ENCODE results near the gene ACVRL1.

The ACVRL1 gene

GRCh38 chr12:51938726-51939125 is 31.4 kb downstream of the ACVRL1 start:
- TF ChIP-seq CTCF (IDR thresholded peaks at IDR 0.05; ENCODE audit: low read depth, low read length, missing control alignments) = no peak

GRCh38 chr12:51941011-51941581 is 33.8 kb downstream of the ACVRL1 start:
- no peak for TF ChIP-seq CTCF (IDR thresholded peaks at IDR 0.05; ENCODE audit: low read depth, low read length, missing control alignments)
- peak; percentile 34 for DNase-seq (ENCODE audit: low read depth)
- in situ Hi-C loops (cut with HindIII; ENCODE audit: low sequenced_read_pairs) = no loop called here
- H3K4me3 ChIP-seq (ENCODE audit: low read depth, low read length) = no peak overlapping the region

More at GRCh38 chr12:51938726-51939125, 31.4 kb downstream of the ACVRL1 start:
- H3K4me3 ChIP-seq (ENCODE audit: low read depth, low read length) = no peak overlapping the region
- DNase-seq (ENCODE audit: low read depth) = no peak
- in situ Hi-C loops (cut with HindIII; ENCODE audit: low sequenced_read_pairs) = no loop called here

GRCh38 chr12:51941604-51942003 is 34.3 kb downstream of the ACVRL1 start:
- TF ChIP-seq CTCF (IDR thresholded peaks at IDR 0.05; ENCODE audit: low read depth, low read length, missing control alignments) = no peak
- in situ Hi-C loops (cut with HindIII; ENCODE audit: low sequenced_read_pairs) = no loop called here
- no peak overlapping the region for H3K4me3 ChIP-seq (ENCODE audit: low read depth, low read length)
- DNase-seq (ENCODE audit: low read depth) = no peak

DNA sequence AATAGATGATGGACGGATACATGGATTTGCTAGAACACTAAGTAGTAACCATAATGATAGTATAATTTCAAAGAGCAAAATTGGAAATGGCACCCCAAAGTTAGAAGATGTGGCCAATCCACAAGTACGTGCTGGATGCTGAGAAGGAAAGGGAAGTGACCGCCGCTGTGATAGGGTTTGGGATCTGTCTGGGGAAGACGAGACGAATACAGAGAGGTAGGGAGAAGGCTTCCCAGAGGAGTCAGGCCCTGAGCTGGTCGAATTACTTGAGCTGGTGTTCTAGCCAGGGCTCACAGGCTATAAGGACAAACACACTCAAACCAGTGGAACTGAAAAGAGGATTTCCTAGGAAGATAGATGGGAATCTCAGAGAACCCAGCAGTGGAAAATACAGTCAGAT is 34.8 kb downstream of the ACVRL1 start:
- no peak overlapping the region for H3K4me3 ChIP-seq (ENCODE audit: low read depth, low read length)
- no peak for DNase-seq (ENCODE audit: low read depth)
- no peak for TF ChIP-seq CTCF (IDR thresholded peaks at IDR 0.05; ENCODE audit: low read depth, low read length, missing control alignments)
- in situ Hi-C loops (cut with HindIII; ENCODE audit: low sequenced_read_pairs) = no loop called here

DNA sequence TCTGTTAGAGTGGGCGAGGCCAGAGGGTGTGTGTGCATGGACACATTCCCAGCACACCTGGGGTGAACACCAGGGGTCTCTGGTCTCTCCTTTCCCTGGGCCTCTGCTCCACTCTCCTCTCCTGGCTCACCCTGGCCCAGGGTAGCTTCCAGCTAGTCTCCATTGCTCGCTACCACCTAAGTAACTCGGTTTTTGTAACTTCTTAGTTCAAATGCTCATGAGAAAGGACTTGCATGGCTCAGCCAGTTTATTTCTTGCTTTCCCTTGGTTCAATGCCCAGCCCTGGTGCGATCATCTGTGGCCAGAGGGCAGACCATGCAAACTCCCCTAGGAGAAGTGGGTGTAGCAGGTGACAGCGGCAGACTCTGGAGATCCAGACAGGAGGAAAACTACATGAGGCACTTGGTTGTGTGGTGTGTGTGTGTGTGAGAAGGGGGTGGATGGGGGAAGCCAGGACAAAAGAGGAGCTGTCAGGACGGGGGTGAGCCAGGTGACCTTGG is 35.2 kb downstream of the ACVRL1 start:
- no peak for TF ChIP-seq CTCF (IDR thresholded peaks at IDR 0.05; ENCODE audit: low read depth, low read length, missing control alignments)
- no peak overlapping the region for H3K4me3 ChIP-seq (ENCODE audit: low read depth, low read length)
- no peak for DNase-seq (ENCODE audit: low read depth)
- in situ Hi-C loops (cut with HindIII; ENCODE audit: low sequenced_read_pairs) = no loop called here

GRCh38 chr12:51943346-51943745 is 36.0 kb downstream of the ACVRL1 start:
- in situ Hi-C loops (cut with HindIII; ENCODE audit: low sequenced_read_pairs) = no loop called here
- no peak overlapping the region for H3K4me3 ChIP-seq (ENCODE audit: low read depth, low read length)
- no peak for TF ChIP-seq CTCF (IDR thresholded peaks at IDR 0.05; ENCODE audit: low read depth, low read length, missing control alignments)
- DNase-seq (ENCODE audit: low read depth) = no peak

Measured in astrocyte of the cerebellum (primary cell).